GM23338 (cell line): ENCODE data around the gene TPSAB1. TPM values are rescaled to one million over a fixed set of nuclear protein-coding genes. Genes with fewer than 3 reads are reported as not detected.

Source experiments
- ATAC-seq: fragments of 200-7000 bp; cut with Tn5 transposase; 3 replicates; pipeline ENCODE4 v1.9.1; 2020
- DNase-seq: peaks from one replicate; pipeline ENCODE4 v3.0.0-alpha.2; 2015; ENCODE audit warnings: low spot score
- H2AFZ ChIP-seq: fragments of 200-600 bp; sonication (generic); 2 replicates; pipeline ENCODE4 v1.8.0; 2016; ENCODE audit warnings: antibody characterized with exemption, mild to moderate bottlenecking, moderate library complexity
- H3F3A ChIP-seq: fragments of 200-600 bp; sonication (generic); replicated peaks from 2 replicates; pipeline ENCODE4 v1.8.0; 2017; ENCODE audit warnings: antibody characterized with exemption, mixed run types, low read depth
- H3K27ac ChIP-seq: fragments of 200-600 bp; sonication (generic); 2 replicates; pipeline ENCODE4 v1.6.1; 2016; ENCODE audit warnings: low read depth
- H3K27me3 ChIP-seq: fragments of 200-600 bp; sonication (generic); 2 replicates; pipeline ENCODE4 v1.8.0; 2016; ENCODE audit warnings: mild to moderate bottlenecking, mixed run types, moderate library complexity; ENCODE audit not compliant: insufficient read depth
- H3K36me3 ChIP-seq: fragments of 200-600 bp; sonication (generic); 2 replicates; pipeline ENCODE4 v1.8.0; 2016; ENCODE audit warnings: mild to moderate bottlenecking; ENCODE audit not compliant: insufficient read depth
- H3K4me1 ChIP-seq: fragments of 200-600 bp; sonication (generic); 2 replicates; pipeline ENCODE4 v1.8.0; 2016; ENCODE audit warnings: mild to moderate bottlenecking, moderate library complexity; ENCODE audit not compliant: insufficient read depth
- H3K4me2 ChIP-seq: fragments of 200-600 bp; sonication (generic); 2 replicates; pipeline ENCODE4 v1.7.1; 2017; ENCODE audit warnings: mixed run types
- H3K4me3 ChIP-seq: fragments of 200-600 bp; sonication (generic); 2 replicates; pipeline ENCODE4 v1.6.1; 2016; ENCODE audit warnings: mixed run types
- H3K79me2 ChIP-seq: fragments of 200-600 bp; sonication (generic); replicated peaks from 2 replicates; pipeline ENCODE4 v1.8.0; 2017; ENCODE audit warnings: mild to moderate bottlenecking; ENCODE audit not compliant: insufficient read depth
- H3K9me2 ChIP-seq: fragments of 200-600 bp; sonication (generic); 2 replicates; pipeline ENCODE4 v1.8.0; 2017; ENCODE audit not compliant: insufficient read depth
- H4K20me1 ChIP-seq: fragments of 200-600 bp; sonication (generic); replicated peaks from 2 replicates; pipeline ENCODE4 v1.8.0; 2017; ENCODE audit warnings: mild to moderate bottlenecking; ENCODE audit not compliant: insufficient read depth
- H3K27ac Mint-ChIP-seq: 2 replicates; pipeline ENCODE4 v1.8.0; 2020; ENCODE audit warnings: inconsistent platforms, mild to moderate bottlenecking, moderate library complexity, mixed read lengths
- H3K27me3 Mint-ChIP-seq: 3 replicates; pipeline ENCODE4 v1.8.0; 2022; ENCODE audit warnings: low read depth, mild to moderate bottlenecking, moderate library complexity, mixed read lengths, inconsistent platforms; ENCODE audit not compliant: insufficient read depth, poor library complexity
- H3K36me3 Mint-ChIP-seq: 3 replicates; pipeline ENCODE4 v1.8.0; 2021; ENCODE audit warnings: low read depth, mild to moderate bottlenecking, inconsistent platforms, moderate library complexity, mixed read lengths
- H3K4me1 Mint-ChIP-seq: 3 replicates; pipeline ENCODE4 v1.8.0; 2020; ENCODE audit warnings: mild to moderate bottlenecking, inconsistent platforms, mixed read lengths
- H3K4me3 Mint-ChIP-seq: 3 replicates; pipeline ENCODE4 v1.8.0; 2021; ENCODE audit warnings: moderate library complexity, mild to moderate bottlenecking, inconsistent platforms, mixed read lengths
- H3K9me3 Mint-ChIP-seq: 3 replicates; pipeline ENCODE4 v1.8.0; 2020; ENCODE audit warnings: moderate library complexity, mild to moderate bottlenecking, inconsistent platforms, mixed read lengths
- CREB1 ChIP-seq: fragments of 250-450 bp; sonication (Bioruptor Pico); IDR thresholded peaks from 2 replicates; pipeline ENCODE4 v1.5.0; 2020; ENCODE audit warnings: low read depth, mild to moderate bottlenecking, moderate library complexity
- CTCF ChIP-seq, 2 experiments: fragments of 200-600 bp in 1 of 2; sonication (generic) in 1 of 2; conservative IDR thresholded peaks; 2 replicates each; pipeline versions ENCODE4 v1.5.1 to v1.6.1; 2016 to 2017; ENCODE audit warnings: antibody characterized with exemption in 2 of 2, low read depth in 2 of 2, mild to moderate bottlenecking in 2 of 2, moderate library complexity in 1 of 2
- ETS1 ChIP-seq: IDR thresholded peaks from 2 replicates; pipeline ENCODE4 v1.6.1; 2016; ENCODE audit warnings: antibody characterized with exemption
- EZH2 ChIP-seq: fragments of 200-600 bp; sonication (generic); IDR thresholded peaks from one replicate; pipeline ENCODE4 v1.8.0; 2017; ENCODE audit warnings: antibody characterized with exemption, mild to moderate bottlenecking, low read depth; ENCODE audit not compliant: unreplicated experiment
- EZH2phosphoT487 ChIP-seq: fragments of 200-600 bp; sonication (generic); IDR thresholded peaks from one replicate; pipeline ENCODE4 v1.8.1; 2018; ENCODE audit warnings: antibody characterized with exemption; ENCODE audit not compliant: unreplicated experiment
- JUNB ChIP-seq: IDR thresholded peaks from one replicate; pipeline ENCODE4 v1.6.1; 2016; ENCODE audit warnings: antibody characterized with exemption; ENCODE audit not compliant: unreplicated experiment
- NANOG ChIP-seq: IDR thresholded peaks from 2 replicates; pipeline ENCODE4 v1.6.1; 2016; ENCODE audit warnings: antibody characterized with exemption, borderline replicate concordance
- POLR2AphosphoS5 ChIP-seq: IDR thresholded peaks from 2 replicates; pipeline ENCODE4 v1.6.1; 2016; ENCODE audit warnings: antibody characterized with exemption, low read depth
- REST ChIP-seq: IDR thresholded peaks from one replicate; pipeline ENCODE4 v1.6.1; 2018; ENCODE audit warnings: antibody characterized with exemption; ENCODE audit not compliant: unreplicated experiment
- STAT1 ChIP-seq: IDR thresholded peaks from one replicate; pipeline ENCODE4 v1.6.1; 2016; ENCODE audit warnings: antibody characterized with exemption; ENCODE audit not compliant: unreplicated experiment
- ZNF114 ChIP-seq: fragments of 250-450 bp; sonication (Bioruptor Pico); IDR thresholded peaks from 2 replicates; pipeline ENCODE4 v1.5.0; 2020; ENCODE audit warnings: mild to moderate bottlenecking, moderate library complexity
- ZNF331 ChIP-seq: fragments of 250-450 bp; sonication (Bioruptor Pico); IDR thresholded peaks from 2 replicates; pipeline ENCODE4 v1.5.0; 2020; ENCODE audit warnings: low read depth, mild to moderate bottlenecking, moderate library complexity
- ZNF462 ChIP-seq: fragments of 250-450 bp; sonication (Bioruptor Pico); IDR thresholded peaks from 2 replicates; pipeline ENCODE4 v1.5.0; 2020; ENCODE audit warnings: mild to moderate bottlenecking, moderate library complexity
- polyA plus RNA-seq: library from polyadenylated mRNA; unstranded; fragments of >200 nt; fragmentation: Nextera tagmentation; extraction: Ambion mirVana; gene quantifications from 2 replicates; pipeline ENCODE4 v1.2.1, GENCODE V29; 2016
- total RNA-seq: library from RNA; depleted of rRNA; stranded (reverse); fragments of >200 nt; shearing (Covaris generic); gene quantifications from 2 replicates; pipeline ENCODE4 v1.2.3, GENCODE V29; 2014

Gene TPSAB1
- total and polyA plus RNA-seq, 2 experiments from 2014 or later = not detected

- Histone ChIP-seq H3K36me3 (no peaks in the 10 kb centered on the region), H3K4me3 (no peak overlapping the region), H3K9me2 (no peaks in the 10 kb centered on the region), H3K4me2 (no peak overlapping the region), H3F3A (peaks cover 6% of the 10 kb centered on the region; the same call in 1 of the 2 replicates), H2AFZ (no peak overlapping the region), H3K79me2 (no peaks in the 10 kb centered on the region), H3K27me3 (peaks cover 32% of the 10 kb centered on the region), H4K20me1 (no peaks in the 10 kb centered on the region), H3K4me1 (peaks cover 25% of the 10 kb centered on the region), H3K27ac (no peak overlapping the region)
- Mint-ChIP-seq H3K27ac (no peak overlapping the region), H3K4me1 (peaks cover 38% of the 10 kb centered on the region), H3K36me3 (no peaks in the 10 kb centered on the region), H3K27me3 (peaks cover 46% of the 10 kb centered on the region), H3K4me3 (no peak overlapping the region), H3K9me3 (no peaks in the 10 kb centered on the region)
- TF ChIP-seq REST = no peak
- no peak for TF ChIP-seq CTCF (conservative IDR thresholded peaks at IDR 0.05; ENCODE audit: low read depth in 2 of 2)
- no peak for TF ChIP-seq EZH2phosphoT487
- TF ChIP-seq EZH2 = no peak
- TF ChIP-seq ETS1 = no peak
- no peak for TF ChIP-seq CREB1 (CRISPR knock-in tag)
- no peak for TF ChIP-seq NANOG
- no peak for TF ChIP-seq ZNF462 (CRISPR knock-in tag)
- TF ChIP-seq JUNB = no peak
- no peak for TF ChIP-seq STAT1
- TF ChIP-seq ZNF331 (CRISPR knock-in tag) = no peak
- no peak for TF ChIP-seq POLR2AphosphoS5
- no peak for TF ChIP-seq ZNF114
- ATAC-seq (no peak), DNase-seq (no peak)
Measured at GRCh38 chr16:1291576-1291974, 51.1 kb downstream of the TPSAB1 start.
